ENCODE results near the gene DOLPP1. TPM values are rescaled to one million over a fixed set of nuclear protein-coding genes. Genes with fewer than 3 reads are reported as not detected.
"Not testable (repeated sequence)": the region's sequence is repeated elsewhere in the genome, so short reads cannot be mapped to it uniquely, and the experiment has no call there.

Gene DOLPP1, protein sequence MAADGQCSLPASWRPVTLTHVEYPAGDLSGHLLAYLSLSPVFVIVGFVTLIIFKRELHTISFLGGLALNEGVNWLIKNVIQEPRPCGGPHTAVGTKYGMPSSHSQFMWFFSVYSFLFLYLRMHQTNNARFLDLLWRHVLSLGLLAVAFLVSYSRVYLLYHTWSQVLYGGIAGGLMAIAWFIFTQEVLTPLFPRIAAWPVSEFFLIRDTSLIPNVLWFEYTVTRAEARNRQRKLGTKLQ
- total RNA-seq (10 to 100 TPM; 14.9 to 15.8 TPM), polyA plus RNA-seq (ENCODE audit: insufficient read length in 2 of 2) (10 to 100 TPM; 25.2 to 31.4 TPM)
- long read RNA-seq, donor 1, transcript DOLPP1-202 (8 exons, 2,177 nt) = major isoform, 6 of 30 reads
- long read RNA-seq, donor 1, partial matches to known transcripts = 24 of 30 reads
- long read RNA-seq, donor 1, other reads (novel, unspliced or antisense) = 0 of 30 reads
- long read RNA-seq, donor 2, partial matches to known transcripts = 0 of 2 reads
- long read RNA-seq, donor 2, other reads (novel, unspliced or antisense) = 0 of 2 reads
- long read RNA-seq, donor 3, partial matches to known transcripts = 0 of 4 reads
- long read RNA-seq, donor 3, other reads (novel, unspliced or antisense) = 0 of 4 reads
- long read RNA-seq, donor 4, partial matches to known transcripts = 11 of 12 reads
- long read RNA-seq, donor 4, other reads (novel, unspliced or antisense) = 0 of 12 reads

DNA sequence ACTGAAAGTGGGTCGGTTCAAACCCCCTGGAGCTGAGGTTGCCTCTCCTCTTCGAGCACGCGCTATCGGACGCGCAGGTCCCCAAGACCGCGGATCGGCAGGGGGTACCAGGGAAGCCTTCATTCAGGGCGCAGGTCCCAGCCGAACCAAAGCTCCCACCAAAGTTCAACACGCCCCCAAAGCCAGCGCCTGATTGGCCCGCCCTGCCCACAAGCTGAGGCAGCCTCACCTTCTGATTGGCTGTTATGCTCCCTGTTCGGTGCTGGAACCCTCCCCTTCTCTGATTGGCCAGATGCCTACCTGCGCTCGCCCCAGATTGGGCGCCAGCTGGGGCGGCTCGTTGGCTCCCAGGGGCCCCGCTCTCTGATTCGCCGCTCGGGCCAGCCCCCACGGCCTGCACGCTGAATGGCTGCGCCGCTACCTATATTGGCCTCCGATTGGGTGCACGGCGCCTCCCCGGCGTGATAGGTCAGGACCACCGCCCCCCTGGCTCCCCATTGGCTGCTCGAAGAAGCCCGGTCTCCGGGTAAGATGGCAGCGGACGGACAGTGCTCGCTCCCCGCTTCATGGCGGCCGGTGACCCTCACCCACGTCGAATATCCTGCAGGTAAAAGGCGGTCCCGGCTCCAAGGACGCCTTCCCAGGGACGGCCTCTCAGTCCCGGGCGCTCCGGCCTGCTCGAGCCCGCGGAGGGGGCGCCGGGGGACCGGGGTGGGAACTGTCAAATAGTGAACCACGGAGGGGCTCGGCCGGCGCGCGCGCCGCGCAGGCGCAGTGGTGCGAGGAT, at the start of gene DOLPP1:
TSS of gene DOLPP1 (plus strand) at position 511 of the 787 bp plus-strand sequence. CDS start at position 532, 21 bp downstream.
- Histone ChIP-seq H3K4me1 (ENCODE audit: control insufficient read depth, insufficient read depth, low read length) (peaks cover 26% of the 10 kb centered on the region), H3K36me3 (ENCODE audit: control insufficient read depth, insufficient read depth, low read length) (peaks cover 33% of the 10 kb centered on the region), H3K4me3 (ENCODE audit: low read depth, low read length) (peak within 1 kb of the TSS; percentile 87), H3K27me3 (ENCODE audit: control insufficient read depth, insufficient read depth, low read length) (no peaks in the 10 kb centered on the region), H3K27ac (ENCODE audit: low read depth, low read length) (peak within 1 kb of the TSS; percentile 92), H3K9me3 (ENCODE audit: control insufficient read depth, insufficient read depth, low read length) (no peaks in the 10 kb centered on the region)
- under 1% methylated on average over 70 of the region's 70 CpGs for WGBS (ENCODE audit: insufficient coverage)
- peak; percentile 93 to 100 (median 98) for DNase-seq (ENCODE audit: low read depth in 4 of 6, low spot score in 6 of 6)

DNA sequence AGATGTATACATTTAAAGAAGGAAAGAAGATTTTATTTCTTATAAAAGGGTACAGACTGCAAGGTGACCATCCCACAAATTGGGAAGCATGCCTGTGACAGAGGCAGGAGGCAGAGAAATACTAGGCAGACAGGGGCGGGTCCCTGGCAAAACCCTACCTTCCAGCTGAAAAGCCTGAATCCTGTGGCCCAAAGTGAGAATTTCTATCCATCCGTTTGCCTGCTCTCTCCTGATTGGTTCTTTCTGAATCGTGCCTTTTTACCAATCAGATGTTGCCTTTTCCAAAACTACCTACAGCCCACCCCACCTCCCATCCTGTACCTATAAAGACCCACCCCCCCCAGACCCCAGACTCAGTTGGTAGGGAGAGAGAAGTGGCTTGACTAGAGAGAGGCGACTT, 49.4 kb upstream of the DOLPP1 start:
- Histone ChIP-seq H3K4me1 (ENCODE audit: control insufficient read depth, insufficient read depth, low read length) (peaks cover 25% of the 10 kb centered on the region), H3K27ac (ENCODE audit: low read depth, low read length) (no peak overlapping the region), H3K36me3 (ENCODE audit: control insufficient read depth, insufficient read depth, low read length) (no peaks in the 10 kb centered on the region), H3K27me3 (ENCODE audit: control insufficient read depth, insufficient read depth, low read length) (no peaks in the 10 kb centered on the region), H3K4me3 (ENCODE audit: low read depth, low read length) (no peak overlapping the region), H3K9me3 (ENCODE audit: control insufficient read depth, insufficient read depth, low read length) (no peaks in the 10 kb centered on the region)
- DNase-seq (ENCODE audit: low read depth in 4 of 6, low spot score in 6 of 6) = no peak
- 78% methylated on average over 4 of the region's 4 CpGs for WGBS (ENCODE audit: insufficient coverage)

DNA sequence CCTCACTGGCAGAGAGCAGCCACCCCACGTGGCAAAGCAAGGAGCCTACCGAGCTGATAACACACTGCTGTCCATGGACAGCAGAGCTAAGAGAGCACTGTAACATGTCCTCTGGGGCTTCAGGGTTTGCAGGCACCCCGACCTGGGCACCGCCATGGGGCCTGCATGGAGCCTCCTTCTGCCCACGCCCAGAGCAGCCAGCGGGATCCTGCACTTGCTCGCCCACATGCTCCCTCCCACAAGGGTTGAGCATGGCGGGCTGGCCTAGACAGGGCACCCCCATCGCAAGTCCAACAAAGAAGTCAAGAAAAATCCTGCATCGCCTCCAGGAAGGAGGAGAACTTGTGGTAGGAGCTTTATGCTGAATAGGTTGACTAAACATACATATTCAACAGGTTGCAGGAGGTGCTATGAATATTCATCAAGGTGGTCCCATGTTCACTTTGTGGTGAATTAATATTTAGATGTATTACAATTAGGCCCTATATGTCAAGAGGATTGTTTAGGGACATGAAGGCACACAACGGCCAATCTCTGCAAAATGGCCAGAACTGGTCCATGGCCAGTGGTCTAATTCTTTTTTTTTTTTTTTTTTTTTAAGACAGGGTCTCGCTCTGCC, 48.3 kb upstream of the DOLPP1 start:
- peaks cover 22% of the 10 kb centered on the region for H3K4me1 ChIP-seq (ENCODE audit: control insufficient read depth, insufficient read depth, low read length)
- no peak for DNase-seq (ENCODE audit: low read depth in 4 of 6, low spot score in 6 of 6)
- no peaks in the 10 kb centered on the region for H3K9me3 ChIP-seq (ENCODE audit: control insufficient read depth, insufficient read depth, low read length)
- no peak overlapping the region for H3K4me3 ChIP-seq (ENCODE audit: low read depth, low read length)
- no peaks in the 10 kb centered on the region for H3K27me3 ChIP-seq (ENCODE audit: control insufficient read depth, insufficient read depth, low read length)
- no peaks in the 10 kb centered on the region for H3K36me3 ChIP-seq (ENCODE audit: control insufficient read depth, insufficient read depth, low read length)
- 90% methylated on average over 6 of the region's 12 CpGs for WGBS (ENCODE audit: insufficient coverage)
- no peak overlapping the region for H3K27ac ChIP-seq (ENCODE audit: low read depth, low read length)

DNA sequence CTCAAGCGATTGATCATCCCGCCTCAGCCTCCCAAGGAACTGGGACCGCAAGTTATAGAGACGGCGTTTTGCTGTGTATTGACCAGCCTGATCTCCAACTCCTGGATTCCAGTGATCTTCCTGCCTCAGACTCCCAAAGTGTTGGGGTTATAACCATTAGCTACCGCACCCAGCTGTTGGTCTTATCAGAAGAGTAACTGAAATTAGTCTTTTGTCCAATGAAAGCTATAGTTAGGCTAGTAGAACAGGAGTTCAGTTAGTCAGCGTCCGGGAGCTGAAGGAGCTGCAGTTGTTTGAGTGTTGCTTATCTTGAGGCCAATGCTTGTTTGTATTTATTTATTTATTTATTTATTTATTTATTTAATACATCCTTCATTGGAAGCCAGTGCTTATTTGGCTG, 47.7 kb upstream of the DOLPP1 start:
- no peaks in the 10 kb centered on the region for H3K9me3 ChIP-seq (ENCODE audit: control insufficient read depth, insufficient read depth, low read length)
- no peak overlapping the region for H3K27ac ChIP-seq (ENCODE audit: low read depth, low read length)
- 69% methylated on average over 6 of the region's 8 CpGs for WGBS (ENCODE audit: insufficient coverage)
- no peaks in the 10 kb centered on the region for H3K36me3 ChIP-seq (ENCODE audit: control insufficient read depth, insufficient read depth, low read length)
- DNase-seq (ENCODE audit: low read depth in 4 of 6, low spot score in 6 of 6) = no peak
- H3K27me3 ChIP-seq (ENCODE audit: control insufficient read depth, insufficient read depth, low read length) = no peaks in the 10 kb centered on the region
- H3K4me3 ChIP-seq (ENCODE audit: low read depth, low read length) = no peak overlapping the region
- H3K4me1 ChIP-seq (ENCODE audit: control insufficient read depth, insufficient read depth, low read length) = peaks cover 26% of the 10 kb centered on the region

DNA sequence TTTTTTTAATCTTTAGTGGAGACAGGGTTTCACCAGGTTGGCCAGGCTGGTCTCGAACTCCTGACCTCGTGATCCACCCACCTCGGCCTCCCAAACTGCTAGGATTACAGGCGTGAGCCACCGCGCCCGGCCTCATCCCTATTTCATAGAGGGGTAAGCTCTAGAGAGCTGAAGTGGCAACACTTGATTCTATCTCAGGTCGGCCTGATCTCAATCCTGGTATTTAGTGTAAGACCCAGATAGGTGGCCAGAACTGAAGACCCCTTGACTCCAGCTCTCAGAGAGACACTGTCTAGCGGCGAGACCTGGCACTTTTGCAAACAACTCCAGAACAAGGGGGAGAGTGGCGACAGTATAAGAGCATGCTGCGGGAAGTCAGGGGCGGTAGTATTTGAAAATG, 45.1 kb upstream of the DOLPP1 start:
- H3K36me3 ChIP-seq (ENCODE audit: control insufficient read depth, insufficient read depth, low read length); H3K27me3 ChIP-seq (ENCODE audit: control insufficient read depth, insufficient read depth, low read length); DNase-seq (ENCODE audit: low read depth in 4 of 6, low spot score in 6 of 6); H3K9me3 ChIP-seq (ENCODE audit: control insufficient read depth, insufficient read depth, low read length): not testable (repeated sequence)
- peak overlapping the region; percentile 77 for H3K27ac ChIP-seq (ENCODE audit: low read depth, low read length)
- H3K4me3 ChIP-seq (ENCODE audit: low read depth, low read length) = peak overlapping the region; percentile 44
- peaks cover 21% of the 10 kb centered on the region for H3K4me1 ChIP-seq (ENCODE audit: control insufficient read depth, insufficient read depth, low read length)
- WGBS (ENCODE audit: insufficient coverage) = 35% methylated on average over 8 of the region's 13 CpGs

DNA sequence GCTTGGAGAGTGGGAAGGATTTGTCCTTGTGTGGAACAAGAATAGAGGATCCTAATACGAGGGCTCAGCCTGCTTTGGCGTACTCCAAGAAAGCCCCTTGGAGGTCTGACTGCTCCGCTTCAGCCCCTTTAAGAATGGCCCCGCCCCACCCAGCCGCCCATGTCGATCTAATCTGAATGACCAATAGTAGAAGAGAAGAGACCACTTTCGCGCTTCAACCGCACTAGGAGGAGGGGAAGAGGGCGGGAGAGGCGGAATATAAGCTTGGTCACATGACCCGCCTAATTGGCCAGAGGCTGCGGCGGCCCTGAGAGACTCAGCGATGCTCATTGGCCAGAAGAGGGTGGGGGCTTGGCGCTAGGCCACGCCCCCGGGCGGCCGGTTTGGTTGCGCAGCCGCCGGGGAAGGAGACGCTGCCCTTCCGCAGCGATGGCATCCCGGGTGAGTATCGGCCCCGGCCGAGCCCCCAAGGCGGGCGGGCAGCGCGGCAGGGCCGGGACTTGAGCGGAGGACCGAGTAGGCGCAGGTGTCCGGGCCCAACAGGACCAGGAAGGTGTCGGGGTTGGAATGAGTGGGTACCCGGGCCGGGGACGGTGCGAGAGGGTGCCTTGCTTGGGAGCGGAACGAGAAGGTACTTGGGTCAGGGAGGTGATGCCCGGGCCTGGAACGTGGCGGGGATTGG, 44.5 kb upstream of the DOLPP1 start, which contains the start of gene MIGA2:
TSS of gene MIGA2 (plus strand) at position 386 of the 682 bp plus-strand sequence. CDS start 3,969 bp downstream, outside the sequence.
- peaks cover 21% of the 10 kb centered on the region for H3K4me1 ChIP-seq (ENCODE audit: control insufficient read depth, insufficient read depth, low read length)
- H3K27me3 ChIP-seq (ENCODE audit: control insufficient read depth, insufficient read depth, low read length) = no peaks in the 10 kb centered on the region
- WGBS (ENCODE audit: insufficient coverage) = under 1% methylated on average over 48 of the region's 49 CpGs
- H3K27ac ChIP-seq (ENCODE audit: low read depth, low read length) = peak within 1 kb of the TSS; percentile 77
- no peaks in the 10 kb centered on the region for H3K9me3 ChIP-seq (ENCODE audit: control insufficient read depth, insufficient read depth, low read length)
- peak within 1 kb of the TSS; percentile 95 for H3K4me3 ChIP-seq (ENCODE audit: low read depth, low read length)
- H3K36me3 ChIP-seq (ENCODE audit: control insufficient read depth, insufficient read depth, low read length) = peaks cover 15% of the 10 kb centered on the region
- DNase-seq (ENCODE audit: low read depth in 4 of 6, low spot score in 6 of 6) = peak; percentile 94 to 100 (median 97)

DNA sequence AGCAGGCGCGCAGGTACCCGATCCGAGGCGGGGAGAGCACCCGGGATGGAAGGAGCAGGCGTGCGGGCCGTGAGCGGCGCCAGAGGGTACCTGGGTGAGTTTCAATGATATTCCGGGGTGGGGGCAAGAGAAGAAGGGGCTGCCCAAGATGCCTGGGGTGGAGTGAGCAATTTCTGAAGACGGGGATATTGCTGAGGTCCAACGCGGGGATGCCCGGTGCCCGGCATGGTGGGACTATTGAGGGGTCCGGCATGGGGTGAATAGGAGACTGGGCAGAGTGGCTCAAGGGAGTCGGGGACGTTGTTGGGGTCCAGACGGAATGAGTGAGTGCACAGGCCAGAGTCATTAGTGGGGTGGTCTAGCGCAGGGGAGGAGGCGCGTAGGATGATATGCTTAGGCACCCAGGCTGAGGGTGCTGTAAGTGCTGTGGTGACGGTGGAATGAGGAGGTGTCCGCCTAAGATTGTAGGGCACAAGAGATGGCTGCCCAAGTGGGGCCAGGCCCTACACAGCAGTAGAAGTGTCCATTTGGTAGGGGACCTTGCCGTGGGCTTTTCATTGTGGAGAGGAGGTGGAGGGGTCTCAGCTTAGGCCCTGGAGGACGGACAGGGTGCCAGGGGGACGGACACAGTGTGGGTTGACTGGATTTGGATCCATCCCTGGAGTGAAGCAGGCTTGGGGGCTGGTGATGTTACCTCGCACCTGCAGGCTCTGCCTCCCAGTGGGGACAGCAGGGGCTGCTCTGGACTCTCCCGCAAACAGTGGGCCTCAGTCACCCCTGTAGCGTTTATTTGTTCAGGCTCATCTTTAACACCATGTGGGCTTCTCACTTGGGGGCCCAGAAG, 43.8 kb upstream of the DOLPP1 start:
- DNase-seq (ENCODE audit: low read depth in 4 of 6, low spot score in 6 of 6) = no peak
- Histone ChIP-seq H3K4me3 (ENCODE audit: low read depth, low read length) (peak overlapping the region; percentile 95), H3K27ac (ENCODE audit: low read depth, low read length) (peak overlapping the region; percentile 62), H3K36me3 (ENCODE audit: control insufficient read depth, insufficient read depth, low read length) (peaks cover 23% of the 10 kb centered on the region), H3K4me1 (ENCODE audit: control insufficient read depth, insufficient read depth, low read length) (peaks cover 21% of the 10 kb centered on the region), H3K27me3 (ENCODE audit: control insufficient read depth, insufficient read depth, low read length) (no peaks in the 10 kb centered on the region), H3K9me3 (ENCODE audit: control insufficient read depth, insufficient read depth, low read length) (no peaks in the 10 kb centered on the region)
- 9% methylated on average over 32 of the region's 32 CpGs for WGBS (ENCODE audit: insufficient coverage)

DNA sequence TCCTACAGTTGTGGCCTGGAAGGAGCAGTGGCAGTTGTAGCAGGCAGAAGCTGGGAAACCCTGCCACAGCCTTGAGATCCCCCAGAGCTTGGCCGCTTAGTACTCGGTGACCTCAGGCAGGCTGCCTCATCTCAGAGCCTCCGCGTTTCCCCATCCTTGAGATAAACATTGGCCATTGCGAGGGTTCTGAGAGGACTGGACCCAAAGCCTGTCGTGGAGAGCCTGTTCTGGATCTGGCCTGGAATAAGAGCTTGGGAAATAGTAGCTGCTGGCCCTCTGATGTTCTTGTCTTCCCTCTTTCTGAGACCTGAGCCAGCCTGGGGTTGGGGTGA, 43.2 kb upstream of the DOLPP1 start:
- Histone ChIP-seq H3K36me3 (ENCODE audit: control insufficient read depth, insufficient read depth, low read length) (peaks cover 29% of the 10 kb centered on the region), H3K27ac (ENCODE audit: low read depth, low read length) (no peak overlapping the region), H3K9me3 (ENCODE audit: control insufficient read depth, insufficient read depth, low read length) (no peaks in the 10 kb centered on the region), H3K27me3 (ENCODE audit: control insufficient read depth, insufficient read depth, low read length) (no peaks in the 10 kb centered on the region), H3K4me1 (ENCODE audit: control insufficient read depth, insufficient read depth, low read length) (peaks cover 21% of the 10 kb centered on the region), H3K4me3 (ENCODE audit: low read depth, low read length) (peak overlapping the region; percentile 95)
- DNase-seq (ENCODE audit: low read depth in 4 of 6, low spot score in 6 of 6) = no peak
- WGBS (ENCODE audit: insufficient coverage) = 66% methylated on average over 5 of the region's 6 CpGs
